Activated CD4-positive, alpha-beta T cell treated with anti-CD3 and anti-CD28 coated beads, Interleukin-2, amount 50 U/mL, for 24 hours (primary cell): ENCODE data around the gene SPRED1.
"Not testable (repeated sequence)": the region's sequence is repeated elsewhere in the genome, so short reads cannot be mapped to it uniquely, and the experiment has no call there.

Experiments
- DNase-seq, 2 donors: peaks; one replicate each; pipeline ENCODE4 v3.0.0-alpha.2; 2020; ENCODE audit warnings: low read depth in 1 of 2, low spot score in 1 of 2

Gene SPRED1

GRCh38 chr15:38277281-38277680 lies 24.6 kb downstream of the SPRED1 start:
- not testable (repeated sequence) for DNase-seq

GRCh38 chr15:38281031-38281430 lies 28.4 kb downstream of the SPRED1 start:
- no peak for DNase-seq

DNA sequence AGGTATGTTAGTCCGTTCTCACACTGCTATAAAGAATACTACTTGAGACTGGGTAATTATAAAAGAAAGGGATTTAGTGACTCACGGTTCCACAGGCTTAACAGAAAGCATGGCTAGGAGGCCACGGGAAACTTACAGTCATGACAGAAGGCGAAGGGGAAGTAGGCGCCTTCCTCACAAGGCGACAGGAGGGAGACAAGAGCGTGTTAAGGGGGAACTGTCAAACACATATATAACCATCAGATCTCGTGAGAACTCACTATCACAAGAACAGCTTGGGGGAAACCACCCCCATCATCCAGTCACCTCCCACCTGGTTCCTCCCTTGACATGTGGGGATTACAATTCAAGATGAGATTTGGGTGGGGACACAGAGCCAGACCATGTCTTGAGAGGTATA lies 30.4 kb downstream of the SPRED1 start:
- DNase-seq, result no peak

GRCh38 chr15:38285456-38285855 lies 32.8 kb downstream of the SPRED1 start:
- DNase-seq, result no peak

DNA sequence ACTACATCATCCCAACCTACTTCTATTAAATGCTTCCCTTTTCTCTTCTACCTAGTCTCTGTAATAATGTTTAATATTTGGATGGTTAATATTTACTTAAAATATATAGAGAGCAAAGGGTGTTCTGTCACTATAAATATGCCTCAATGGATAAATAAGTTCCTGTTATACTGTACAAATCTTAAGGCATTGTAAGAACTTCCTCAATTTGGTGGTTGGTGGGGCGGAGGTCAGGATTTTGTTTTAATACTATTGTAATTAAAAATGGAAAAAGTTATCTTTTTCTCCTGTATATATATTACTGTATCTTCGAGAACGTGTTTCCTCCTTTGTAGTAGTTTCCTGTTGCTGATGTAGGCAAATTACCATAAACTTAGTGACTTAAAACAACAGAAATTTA lies 41.5 kb downstream of the SPRED1 start:
- DNase-seq, result no peak

DNA sequence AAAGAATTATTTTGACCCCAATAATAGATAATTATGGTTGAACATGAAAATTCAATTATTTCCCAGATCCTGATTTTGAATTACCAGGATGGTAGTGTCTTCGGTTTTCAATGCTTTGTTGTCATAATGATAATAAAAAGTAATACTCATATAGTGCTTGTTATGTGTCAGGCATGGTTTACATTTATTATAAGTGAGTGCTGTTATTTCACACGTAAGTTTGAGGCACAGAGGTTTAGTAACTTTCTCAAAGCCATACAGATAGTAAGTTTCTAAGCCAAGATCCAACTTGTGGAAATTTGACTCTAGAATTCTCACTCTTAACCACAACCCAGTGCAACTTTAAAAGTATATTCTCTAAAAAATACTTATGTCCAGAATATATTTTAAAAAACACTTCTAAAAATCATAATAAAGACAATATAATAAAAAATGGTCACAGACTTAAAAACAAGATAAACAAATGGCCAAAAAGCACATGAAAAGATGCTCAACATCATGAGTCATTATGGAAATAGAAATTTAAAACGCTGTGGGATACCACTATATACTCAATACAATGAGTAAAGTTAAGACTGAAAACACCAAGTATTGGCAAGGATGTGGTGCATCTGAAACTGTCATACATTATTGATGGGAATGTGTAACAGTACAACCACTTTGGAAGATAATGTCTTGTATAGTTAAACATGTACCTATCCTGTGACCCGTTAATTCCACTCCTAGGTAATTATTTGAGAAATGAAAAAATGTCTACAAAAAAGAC lies 45.2 kb downstream of the SPRED1 start:
- no peak for DNase-seq

GRCh38 chr15:38299216-38299615 lies 46.6 kb downstream of the SPRED1 start:
- no peak for DNase-seq

DNA sequence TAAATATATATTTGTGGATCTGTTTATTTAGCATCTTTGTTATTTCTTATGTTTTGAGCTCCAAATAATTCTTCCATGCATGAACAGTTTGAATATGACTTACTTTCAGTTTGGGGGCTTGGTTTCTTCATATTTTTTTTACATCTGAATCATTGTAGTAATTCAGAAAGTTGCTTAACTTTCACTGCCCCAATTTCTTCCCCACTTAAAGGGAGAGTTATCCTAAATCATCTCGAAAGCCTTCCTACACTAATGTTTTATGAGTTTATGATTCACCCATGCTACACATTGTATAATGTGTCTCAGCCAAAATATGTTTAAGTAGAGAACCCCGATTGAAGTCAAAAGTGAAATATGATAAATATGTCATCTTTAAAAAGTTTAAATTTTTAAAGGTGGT lies 47.8 kb downstream of the SPRED1 start:
- no peak for DNase-seq

- no peak for DNase-seq
Measured at GRCh38 chr15:38304481-38304880, 51.8 kb downstream of the SPRED1 start.

DNA sequence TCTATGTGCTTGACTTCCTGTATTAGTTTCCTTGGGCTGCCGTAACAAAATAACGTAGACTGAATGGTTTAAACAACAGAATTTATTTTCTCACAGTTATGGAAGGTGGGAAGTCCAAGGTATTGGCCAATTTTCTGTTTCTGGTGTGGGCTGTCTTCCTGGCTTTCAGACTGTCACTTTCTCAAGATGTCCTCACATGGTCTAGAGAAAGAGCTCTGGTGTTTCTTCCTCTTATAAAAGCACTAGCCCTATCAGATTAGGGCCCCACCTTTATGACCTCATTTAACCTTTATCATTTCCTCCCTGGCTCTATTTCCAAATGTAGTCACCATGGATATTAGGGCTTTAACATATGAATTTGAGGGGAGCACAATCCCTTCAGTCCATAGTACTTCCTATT lies 54.6 kb downstream of the SPRED1 start:
- no peak for DNase-seq

GRCh38 chr15:38307861-38308641 lies 55.4 kb downstream of the SPRED1 start:
- DNase-seq, result no peak

DNA sequence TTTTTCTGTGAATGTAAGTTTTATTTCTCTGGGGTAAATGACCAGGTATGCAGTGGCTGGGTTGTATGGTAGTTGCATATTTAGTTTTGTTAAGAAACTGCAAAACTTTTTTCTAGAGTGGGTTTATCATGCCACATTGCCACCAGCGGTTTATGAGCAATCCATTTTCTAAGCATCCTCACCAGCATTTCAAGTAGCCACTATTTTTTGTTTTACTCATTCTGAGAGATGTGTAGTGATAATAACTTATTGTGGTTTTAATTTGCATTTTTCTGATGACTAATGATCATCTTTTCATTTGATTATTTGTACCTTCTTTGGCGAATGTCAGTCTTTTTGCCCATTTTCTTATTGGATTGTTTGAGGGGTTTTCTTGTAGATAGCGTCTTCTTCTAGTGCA lies 56.2 kb downstream of the SPRED1 start:
- DNase-seq, result no peak

DNA sequence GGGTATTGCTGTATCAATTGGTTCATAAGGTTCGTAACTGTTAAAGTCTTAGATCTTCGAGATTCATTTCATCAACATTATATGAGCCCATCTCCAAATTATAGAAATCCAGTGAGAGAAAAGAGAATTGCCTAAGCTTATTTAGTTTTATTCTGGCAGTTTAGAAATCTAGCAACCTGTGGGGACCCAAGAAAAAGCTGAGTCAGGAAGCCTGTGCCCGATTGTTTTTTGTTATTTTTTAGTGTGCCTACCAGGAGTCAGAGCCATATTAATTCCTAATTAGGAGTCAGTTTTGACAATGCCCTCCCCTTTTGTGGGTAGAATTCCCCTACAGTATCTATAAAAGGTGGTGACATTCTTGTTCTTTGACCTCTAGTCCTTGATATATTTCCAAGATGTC lies 59.6 kb downstream of the SPRED1 start:
- DNase-seq, result no peak

GRCh38 chr15:38316311-38316710 lies 63.7 kb downstream of the SPRED1 start:
- DNase-seq, result no peak

DNA sequence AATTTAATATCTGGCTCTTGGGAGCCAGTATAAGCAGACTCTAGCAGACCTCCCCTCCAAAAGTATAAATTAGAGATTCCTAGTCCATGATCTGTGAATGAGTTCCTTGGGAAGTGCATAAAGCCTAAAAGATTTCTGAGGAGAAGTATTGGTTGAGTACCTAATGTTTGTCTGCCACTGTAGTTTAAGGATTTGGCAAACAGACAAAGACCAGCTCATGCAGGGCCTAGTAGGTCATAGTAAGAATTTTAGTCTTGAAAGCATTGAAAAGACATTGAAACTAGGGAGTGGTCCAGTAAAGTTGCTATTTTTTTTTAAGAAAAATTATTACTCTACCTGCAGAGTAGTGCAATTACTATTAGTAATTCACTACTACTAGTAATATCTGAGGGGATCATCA lies 67.5 kb downstream of the SPRED1 start:
- no peak for DNase-seq

GRCh38 chr15:38320866-38321265 lies 68.2 kb downstream of the SPRED1 start:
- DNase-seq, result no peak

DNA sequence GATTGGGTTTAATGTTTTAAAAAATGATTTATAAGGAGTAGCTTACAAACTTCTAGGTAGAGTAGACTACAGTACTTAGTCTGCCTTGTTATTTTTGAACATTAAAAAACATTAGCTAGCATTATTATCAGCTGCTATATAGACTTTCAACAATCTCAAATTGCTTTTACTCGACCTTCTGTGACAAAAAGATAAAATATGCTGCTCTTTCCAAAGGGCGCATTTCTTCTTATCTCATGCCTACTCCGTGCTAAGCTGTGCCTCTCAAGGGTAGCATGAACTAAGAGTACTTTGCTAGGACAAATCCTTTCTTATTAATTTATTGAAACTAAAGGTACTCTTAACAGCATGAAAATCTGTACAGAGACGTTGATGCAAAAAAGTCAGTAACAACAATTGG lies 71.3 kb downstream of the SPRED1 start:
- DNase-seq, result no peak

DNA sequence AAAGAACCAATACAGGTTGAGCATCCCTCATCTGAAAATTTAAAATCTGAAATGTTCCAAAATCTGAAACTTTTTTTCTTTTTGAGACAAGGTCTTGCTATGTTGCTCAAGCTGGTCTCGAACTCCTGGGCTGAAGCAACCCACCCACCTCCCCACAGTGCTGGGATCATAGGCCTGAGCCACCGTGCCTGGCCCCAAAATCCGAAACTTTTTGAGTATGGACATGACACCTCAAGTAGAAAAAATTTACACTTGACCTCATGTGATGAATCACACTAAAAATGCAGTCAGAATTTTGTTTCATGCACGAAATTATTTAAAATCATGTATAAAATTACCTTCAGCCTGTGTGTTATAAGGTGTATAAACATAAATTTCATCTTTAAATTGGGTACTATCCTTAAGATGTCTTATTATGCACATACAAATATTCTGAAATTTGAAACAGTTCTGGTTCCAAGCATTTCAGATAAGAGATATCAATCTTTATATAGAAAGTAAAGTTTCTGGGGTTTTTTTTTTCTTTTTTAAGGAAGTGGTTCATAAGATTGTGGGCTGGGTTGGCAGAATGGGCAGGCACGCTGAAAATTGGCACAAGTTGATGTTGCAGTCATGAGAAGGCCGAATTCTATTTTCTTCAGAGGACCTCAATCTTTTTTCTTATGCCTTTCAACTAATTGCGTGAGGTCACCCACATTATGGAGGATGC lies 72.5 kb downstream of the SPRED1 start:
- no peak for DNase-seq

DNA sequence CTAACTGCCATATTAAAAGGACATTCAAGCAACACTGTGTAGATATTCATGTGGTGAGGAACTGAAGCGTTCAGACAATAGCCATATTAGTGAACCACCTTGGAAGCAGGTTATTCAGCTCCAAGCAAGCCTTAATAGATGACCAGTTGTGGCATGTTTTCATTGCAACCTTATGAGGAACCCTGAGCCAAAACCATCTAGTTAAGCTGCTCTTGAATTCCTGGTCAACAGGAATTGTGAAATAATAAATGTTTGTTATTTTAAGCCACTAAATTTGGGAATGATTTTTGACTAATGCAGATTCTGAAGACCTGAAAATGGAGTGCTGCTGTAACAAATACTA lies 73.0 kb downstream of the SPRED1 start:
- DNase-seq, result no peak

- no peak for DNase-seq
Measured at GRCh38 chr15:38332711-38333110, 80.1 kb downstream of the SPRED1 start.

GRCh38 chr15:38335116-38335515 lies 82.5 kb downstream of the SPRED1 start:
- DNase-seq, result no peak

DNA sequence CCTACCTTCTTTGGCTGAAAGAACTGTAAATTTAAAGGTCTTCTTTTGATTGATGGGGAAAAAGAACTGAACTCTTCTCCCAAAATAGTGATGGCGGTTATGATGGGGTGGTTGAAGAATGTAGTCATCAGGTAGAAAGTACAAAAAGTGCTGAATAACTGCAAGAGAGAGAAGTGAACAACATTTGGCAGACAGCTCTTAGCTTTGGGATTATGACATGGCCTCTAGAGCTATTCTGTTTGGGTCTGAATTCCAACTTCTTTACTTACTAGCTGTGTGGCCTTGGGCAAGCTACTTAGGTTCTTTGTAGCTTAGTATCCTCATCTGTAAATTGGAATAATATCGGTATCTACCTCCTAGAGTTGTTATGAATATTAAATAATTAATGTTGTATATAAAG lies 91.7 kb downstream of the SPRED1 start:
- no peak for DNase-seq
